ENCODE data around the gene RWDD3. TPM values are rescaled to one million over a fixed set of nuclear protein-coding genes. Genes with fewer than 3 reads are reported as not detected.

Gene RWDD3
- total and polyA plus RNA-seq, 2 donors (not counting 3 experiments of a cell fraction or from before 2014, with no cell fraction given): 9.3 to 12.1 TPM

- ChIA-PET CTCF (no interaction called here), POLR2A (no interaction called here)
- no peak for TF ChIP-seq FOS (IDR thresholded peaks at IDR 0.05; ENCODE audit: borderline replicate concordance, insufficient read depth, low read length)
- no peak for TF ChIP-seq MYC (IDR thresholded peaks at IDR 0.05; ENCODE audit: low read depth, low read length)
- Histone ChIP-seq H2AFZ (ENCODE audit: low read depth, low read length) (no peak overlapping the region), H3K4me1 (ENCODE audit: control insufficient read depth, extremely low read depth, insufficient read depth, low read length) (no peaks in the 10 kb centered on the region), H4K20me1 (replicated peaks; ENCODE audit: control insufficient read depth, extremely low read depth, insufficient read depth, low read length) (no peaks in the 10 kb centered on the region), H3K27me3 (ENCODE audit: control insufficient read depth in 2 of 2, insufficient read depth in 2 of 2, low read length in 2 of 2) (no peaks in the 10 kb centered on the region), H3K27ac (ENCODE audit: insufficient read depth, low read depth, low read length) (no peak overlapping the region), H3K79me2 (ENCODE audit: control insufficient read depth, insufficient read depth, low read length) (no peaks in the 10 kb centered on the region), H3K9me1 (replicated peaks; ENCODE audit: control insufficient read depth, extremely low read depth, insufficient read depth, low read length) (no peaks in the 10 kb centered on the region), H3K4me2 (ENCODE audit: insufficient read depth, low read length) (no peak overlapping the region), H3K9me3 (replicated peaks; ENCODE audit: control insufficient read depth, insufficient read depth, low read length) (no peaks in the 10 kb centered on the region), H3K4me3 (replicated peaks in 1 of 3; ENCODE audit: insufficient read depth in 1 of 3, low read depth in 1 of 3, low read length in 3 of 3) (no peak overlapping the region), H3K9ac (replicated peaks; ENCODE audit: extremely low read depth, insufficient read depth, low read length) (no peak overlapping the region), H3K36me3 (ENCODE audit: control insufficient read depth in 2 of 2, extremely low read depth in 1 of 2, insufficient read depth in 2 of 2, low read length in 2 of 2) (no peaks in the 10 kb centered on the region)
- FAIRE-seq (no peak), DNase-seq (ENCODE audit: low read depth, low spot score) (no peak)
- dilution Hi-C loops (cut with MboI; ENCODE audit: extremely low pct_ligation_motif_present, low sequenced_read_pairs) (no loop called here), intact Hi-C loops (cut with micrococcal nuclease) (no loop called here)
- BruUV-seq (replicated peaks): no TSS peak
Measured at GRCh38 chr1:95278173-95279006, 44.4 kb downstream of the RWDD3 start.

- Histone ChIP-seq H3K27me3 (ENCODE audit: control insufficient read depth in 2 of 2, insufficient read depth in 2 of 2, low read length in 2 of 2) (no peaks in the 10 kb centered on the region), H3K4me2 (ENCODE audit: insufficient read depth, low read length) (no peak overlapping the region), H2AFZ (ENCODE audit: low read depth, low read length) (no peak overlapping the region), H4K20me1 (replicated peaks; ENCODE audit: control insufficient read depth, extremely low read depth, insufficient read depth, low read length) (no peaks in the 10 kb centered on the region), H3K4me3 (replicated peaks in 1 of 3; ENCODE audit: insufficient read depth in 1 of 3, low read depth in 1 of 3, low read length in 3 of 3) (no peak overlapping the region), H3K9ac (replicated peaks; ENCODE audit: extremely low read depth, insufficient read depth, low read length) (no peak overlapping the region), H3K9me3 (replicated peaks; ENCODE audit: control insufficient read depth, insufficient read depth, low read length) (no peaks in the 10 kb centered on the region), H3K9me1 (replicated peaks; ENCODE audit: control insufficient read depth, extremely low read depth, insufficient read depth, low read length) (no peaks in the 10 kb centered on the region), H3K36me3 (ENCODE audit: control insufficient read depth in 2 of 2, extremely low read depth in 1 of 2, insufficient read depth in 2 of 2, low read length in 2 of 2) (no peaks in the 10 kb centered on the region), H3K27ac (ENCODE audit: insufficient read depth, low read depth, low read length) (no peak overlapping the region), H3K79me2 (ENCODE audit: control insufficient read depth, insufficient read depth, low read length) (no peaks in the 10 kb centered on the region), H3K4me1 (ENCODE audit: control insufficient read depth, extremely low read depth, insufficient read depth, low read length) (no peaks in the 10 kb centered on the region)
- FAIRE-seq (no peak), DNase-seq (ENCODE audit: low read depth, low spot score) (no peak)
- intact Hi-C loops (cut with micrococcal nuclease) (no loop called here), dilution Hi-C loops (cut with MboI; ENCODE audit: extremely low pct_ligation_motif_present, low sequenced_read_pairs) (no loop called here)
- ChIA-PET CTCF (no interaction called here), POLR2A (no interaction called here)
- TF ChIP-seq, protein P1, sequence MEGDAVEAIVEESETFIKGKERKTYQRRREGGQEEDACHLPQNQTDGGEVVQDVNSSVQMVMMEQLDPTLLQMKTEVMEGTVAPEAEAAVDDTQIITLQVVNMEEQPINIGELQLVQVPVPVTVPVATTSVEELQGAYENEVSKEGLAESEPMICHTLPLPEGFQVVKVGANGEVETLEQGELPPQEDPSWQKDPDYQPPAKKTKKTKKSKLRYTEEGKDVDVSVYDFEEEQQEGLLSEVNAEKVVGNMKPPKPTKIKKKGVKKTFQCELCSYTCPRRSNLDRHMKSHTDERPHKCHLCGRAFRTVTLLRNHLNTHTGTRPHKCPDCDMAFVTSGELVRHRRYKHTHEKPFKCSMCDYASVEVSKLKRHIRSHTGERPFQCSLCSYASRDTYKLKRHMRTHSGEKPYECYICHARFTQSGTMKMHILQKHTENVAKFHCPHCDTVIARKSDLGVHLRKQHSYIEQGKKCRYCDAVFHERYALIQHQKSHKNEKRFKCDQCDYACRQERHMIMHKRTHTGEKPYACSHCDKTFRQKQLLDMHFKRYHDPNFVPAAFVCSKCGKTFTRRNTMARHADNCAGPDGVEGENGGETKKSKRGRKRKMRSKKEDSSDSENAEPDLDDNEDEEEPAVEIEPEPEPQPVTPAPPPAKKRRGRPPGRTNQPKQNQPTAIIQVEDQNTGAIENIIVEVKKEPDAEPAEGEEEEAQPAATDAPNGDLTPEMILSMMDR (IDR thresholded peaks at IDR 0.05; ENCODE audit: extremely low read depth in 1 of 2, insufficient read depth in 1 of 2, low read depth in 1 of 2, low read length in 2 of 2): no peak
- BruUV-seq (replicated peaks): no TSS peak
Measured at GRCh38 chr1:95281781-95282517, 47.9 kb downstream of the RWDD3 start.
